B cell (primary cell): ENCODE results near the gene KMT2D. TPM values are rescaled to one million over a fixed set of nuclear protein-coding genes. Genes with fewer than 3 reads are reported as not detected.

Experiments used
- ATAC-seq: fragments of 200-7000 bp; cut with Tn5 transposase; one replicate; pipeline ENCODE4 v1.10.0; 2021; ENCODE audit warnings: low read depth, mild to moderate bottlenecking, moderate number of reproducible peaks, moderate library complexity
- CTCF ChIA-PET: fragments of 350-600 bp; sonication (Branson Sonifier 250); formaldehyde crosslinking; loops from one replicate; lab custom pipeline; 2021; ENCODE audit warnings: antibody characterized with exemption, inconsistent platforms; lab: Charles Lee
- POLR2A ChIA-PET: fragments of 350-600 bp; sonication (Branson Sonifier 250); formaldehyde crosslinking; loops from one replicate; lab custom pipeline; 2021; ENCODE audit warnings: antibody characterized with exemption; lab: Charles Lee
- DNase-seq: peaks from one replicate; pipeline ENCODE4 v3.0.0; 2013
- H2AFZ ChIP-seq: 2 replicates; pipeline ENCODE4 v1.6.1; 2012; ENCODE audit warnings: mild to moderate bottlenecking, low read depth, low read length; ENCODE audit not compliant: insufficient read depth, poor library complexity, severe bottlenecking
- H3K27ac ChIP-seq, 2 donors: 1 replicate in 1 of 2; 2 replicates in 1 of 2; pipeline ENCODE4 v1.5.1; 2012 to 2013; ENCODE audit warnings: low read length in 2 of 2, mild to moderate bottlenecking in 2 of 2, moderate library complexity in 1 of 2
- H3K27me3 ChIP-seq, 4 experiments: fragments of 200-600 bp in 1 of 4; sonication (generic) in 1 of 4; replicated peaks in 1 of 4; 1 replicate in 2 of 4; 2 replicates in 2 of 4; pipeline versions ENCODE4 v1.6.1 to v1.7.0; 2013 to 2016; ENCODE audit warnings: low read length in 3 of 4, mild to moderate bottlenecking in 2 of 4, mixed read lengths in 1 of 4, moderate library complexity in 1 of 4; ENCODE audit not compliant: insufficient read depth in 4 of 4, control insufficient read depth in 3 of 4; ENCODE audit errors: control extremely low read depth in 1 of 4
- H3K36me3 ChIP-seq, 2 experiments: replicated peaks in 1 of 2; 1 replicate in 1 of 2; 2 replicates in 1 of 2; pipeline versions ENCODE4 v1.6.1 to v1.7.1; 2013; ENCODE audit warnings: low read length in 1 of 2; ENCODE audit not compliant: insufficient read depth in 2 of 2, control insufficient read depth in 1 of 2; ENCODE audit errors: control extremely low read depth in 1 of 2, extremely low read depth in 1 of 2
- H3K4me1 ChIP-seq, 2 donors: fragments of 200-600 bp in 1 of 2; sonication (generic) in 1 of 2; 1 replicate in 1 of 2; 2 replicates in 1 of 2; pipeline versions ENCODE4 v1.5.1 to v1.6.1; 2013 to 2017; ENCODE audit warnings: low read length in 2 of 2; ENCODE audit not compliant: control insufficient read depth in 2 of 2, insufficient read depth in 2 of 2
- H3K4me2 ChIP-seq: replicated peaks from 2 replicates; pipeline ENCODE3; 2012; ENCODE audit warnings: mild to moderate bottlenecking, low read depth, low read length; ENCODE audit not compliant: poor library complexity, severe bottlenecking
- H3K4me3 ChIP-seq, 5 experiments: fragments of 200-600 bp in 1 of 5; sonication (generic) in 1 of 5; 1 replicate in 3 of 5; 2 replicates in 2 of 5; pipeline versions ENCODE4 v1.5.1 to v1.7.0; 2011 to 2016; ENCODE audit warnings: low read length in 4 of 5, mild to moderate bottlenecking in 4 of 5, low read depth in 2 of 5, control low read depth in 1 of 5, moderate library complexity in 1 of 5; ENCODE audit not compliant: insufficient read depth in 1 of 5; ENCODE audit errors: control extremely low read depth in 1 of 5, extremely low read depth in 1 of 5
- H3K79me2 ChIP-seq: fragments of 200-600 bp; sonication (generic); one replicate; pipeline ENCODE4 v1.6.0; 2016; ENCODE audit warnings: low read length; ENCODE audit not compliant: control insufficient read depth, insufficient read depth
- H3K9ac ChIP-seq: fragments of 200-600 bp; sonication (generic); 2 replicates; pipeline ENCODE4 v1.6.1; 2017; ENCODE audit warnings: mild to moderate bottlenecking, low read length, moderate library complexity
- H3K9me3 ChIP-seq, 3 donors: one replicate each; pipeline versions ENCODE4 v1.6.1 to v1.7.1; 2013; ENCODE audit warnings: low read length in 2 of 3; ENCODE audit not compliant: control insufficient read depth in 2 of 3, insufficient read depth in 1 of 3; ENCODE audit errors: control extremely low read depth in 1 of 3
- H4K20me1 ChIP-seq: 2 replicates; pipeline ENCODE4 v1.6.0; 2012; ENCODE audit warnings: mild to moderate bottlenecking, low read length; ENCODE audit not compliant: insufficient read depth, control insufficient read depth, poor library complexity, severe bottlenecking
- H3K27ac Mint-ChIP-seq: one replicate; pipeline ENCODE4 v1.8.0; 2021; ENCODE audit warnings: mixed read lengths
- H3K27me3 Mint-ChIP-seq: one replicate; pipeline ENCODE4 v1.8.0; 2021; ENCODE audit warnings: mixed read lengths
- H3K4me1 Mint-ChIP-seq: one replicate; pipeline ENCODE4 v1.8.0; 2021; ENCODE audit warnings: mixed read lengths
- H3K4me3 Mint-ChIP-seq: one replicate; pipeline ENCODE4 v1.8.0; 2021; ENCODE audit warnings: mixed read lengths
- H3K9me3 Mint-ChIP-seq: one replicate; pipeline ENCODE4 v1.8.0; 2022; ENCODE audit warnings: mixed read lengths; ENCODE audit not compliant: insufficient read depth
- CTCF ChIP-seq: fragments of 200-600 bp; IDR thresholded peaks from one replicate; pipeline ENCODE4 v1.8.0; 2022; ENCODE audit warnings: antibody characterized with exemption, mild to moderate bottlenecking
- EZH2 ChIP-seq: IDR thresholded peaks from 2 replicates; pipeline ENCODE4 v1.6.1; 2012; ENCODE audit warnings: borderline replicate concordance, low read depth, mild to moderate bottlenecking, moderate library complexity, low read length; ENCODE audit not compliant: insufficient read depth, poor library complexity, severe bottlenecking
- WGBS: methylation state at CpG from one replicate; pipeline ENCODE4 v1.1.5; 2013; ENCODE audit warnings: missing lambda C conversion rate; ENCODE audit not compliant: insufficient coverage; 5-methylcytosine and 5-hydroxymethylcytosine counted together
- intact Hi-C: fragments of 100-400 bp; cut with micrococcal nuclease; formaldehyde crosslinking; loops from one replicate; pipeline ENCODE4 v1.10.0; 2022
- polyA plus RNA-seq: library from polyadenylated mRNA; depleted of rRNA; stranded (reverse); fragments of >200 nt; gene quantifications from 2 replicates; pipeline ENCODE4 v1.2.3, GENCODE V29; 2012
- total RNA-seq, 2 donors: library from RNA; stranded (reverse); fragments of 120-200 nt in 1 of 2; gene quantifications; 1 replicate in 1 of 2; 2 replicates in 1 of 2; pipeline versions ENCODE4 v1.2.3 to v1.2.4, GENCODE V29; 2013 to 2022

The KMT2D gene
- total and polyA plus RNA-seq, 2 donors (not counting 1 experiment from before 2014, with no cell fraction given) = 64.0 to 179 TPM

- no peak for ATAC-seq
- Histone ChIP-seq H3K27ac (no peak overlapping the region), H3K9ac (no peak overlapping the region), H2AFZ (no peak overlapping the region), H3K4me1 (no peaks in the 10 kb centered on the region), H3K4me3 (no peak overlapping the region), H3K36me3 (peaks cover 0 to 63% of the 10 kb centered on the region in 2 experiments), H4K20me1 (peaks cover 20% of the 10 kb centered on the region), H3K4me2 (no peak overlapping the region), H3K79me2 (peaks cover 16% of the 10 kb centered on the region), H3K9me3 (no peaks in the 10 kb centered on the region), H3K27me3 (no peaks in the 10 kb centered on the region)
- no peak for TF ChIP-seq CTCF
- TF ChIP-seq EZH2 = no peak
- 72% methylated on average over 3 of the region's 3 CpGs for WGBS
- Mint-ChIP-seq H3K9me3 (no peaks in the 10 kb centered on the region), H3K4me3 (no peak overlapping the region), H3K27me3 (no peaks in the 10 kb centered on the region), H3K4me1 (no peaks in the 10 kb centered on the region), H3K27ac (peak overlapping the region; percentile 15)
- POLR2A ChIA-PET = no interaction called here
- intact Hi-C loops = no loop called here
- CTCF ChIA-PET = interaction anchor here (0.5 to 2.9 kb wide), 5 partner anchors 11 to 173 kb away, joined by 3 to 9 read pairs (median 4); no protein-coding TSS in a partner anchor
- DNase-seq = no peak
Measured at GRCh38 chr12:49032679-49033447, 27.7 kb downstream of the KMT2D start.

- Histone ChIP-seq H3K27me3 (no peaks in the 10 kb centered on the region), H3K27ac (no peak overlapping the region), H3K4me2 (no peak overlapping the region), H3K4me1 (no peaks in the 10 kb centered on the region), H2AFZ (no peak overlapping the region), H3K9ac (no peak overlapping the region), H3K36me3 (peaks cover 0 to 63% of the 10 kb centered on the region in 2 experiments), H3K4me3 (no peak overlapping the region), H3K9me3 (no peaks in the 10 kb centered on the region), H4K20me1 (peaks cover 16% of the 10 kb centered on the region), H3K79me2 (peaks cover 15% of the 10 kb centered on the region)
- ATAC-seq = no peak
- intact Hi-C loops = no loop called here
- H3K9me3 Mint-ChIP-seq = no peaks in the 10 kb centered on the region
- no peak overlapping the region for H3K4me3 Mint-ChIP-seq
- POLR2A ChIA-PET = no interaction called here
- peak overlapping the region; percentile 15 for H3K27ac Mint-ChIP-seq
- 50% methylated on average over 4 of the region's 4 CpGs for WGBS
- CTCF ChIA-PET = interaction anchor here (0.5 to 2.9 kb wide), 4 partner anchors 11 to 174 kb away, joined by 3 to 9 read pairs (median 4); no protein-coding TSS in a partner anchor
- no peaks in the 10 kb centered on the region for H3K4me1 Mint-ChIP-seq
- TF ChIP-seq EZH2 = no peak
- TF ChIP-seq CTCF = no peak
- no peak for DNase-seq
- no peaks in the 10 kb centered on the region for H3K27me3 Mint-ChIP-seq
Measured at GRCh38 chr12:49032276-49032675, 28.3 kb downstream of the KMT2D start.
